HCT116 (cell line): Measurements from ENCODE around the gene KCNE1.
"Not testable (repeated sequence)": the region's sequence is repeated elsewhere in the genome, so short reads cannot be mapped to it uniquely, and the experiment has no call there.

ENCODE experiments used
- CEBPB ChIP-seq: IDR thresholded peaks from 2 replicates; pipeline ENCODE4 v1.6.1; 2012; ENCODE audit warnings: low read depth
- CTCF ChIP-seq, 3 experiments: fragments of 200-600 bp in 1 of 3; sonication (generic) in 1 of 3; IDR thresholded peaks in 2 of 3; conservative IDR thresholded peaks in 1 of 3; 2 replicates each; pipeline ENCODE4 v1.5.1; 2012 to 2017; ENCODE audit warnings: low read depth in 2 of 3, low read length in 2 of 3, antibody characterized with exemption in 1 of 3, borderline replicate concordance in 1 of 3, control low read depth in 1 of 3, mild to moderate bottlenecking in 1 of 3, mixed read lengths in 1 of 3, mixed run types in 1 of 3, moderate library complexity in 1 of 3; ENCODE audit not compliant: insufficient read depth in 1 of 3
- ELF1 ChIP-seq: IDR thresholded peaks from 2 replicates; pipeline ENCODE4 v1.6.1; 2012; ENCODE audit warnings: low read depth, borderline replicate concordance
- EZH2phosphoT487 ChIP-seq: fragments of 200-600 bp; IDR thresholded peaks from 2 replicates; pipeline ENCODE4 v1.6.1; 2018; ENCODE audit warnings: antibody characterized with exemption, borderline replicate concordance
- POLR2A ChIP-seq: IDR thresholded peaks from 2 replicates; pipeline ENCODE4 v1.7.0; 2011; ENCODE audit warnings: borderline replicate concordance; ENCODE audit not compliant: insufficient read depth, insufficient read length; ENCODE audit errors: extremely low read depth
- RAD21 ChIP-seq: IDR thresholded peaks from 2 replicates; pipeline ENCODE4 v1.6.1; 2012; ENCODE audit warnings: low read depth, mild to moderate bottlenecking
- SIN3A ChIP-seq: IDR thresholded peaks from 2 replicates; pipeline ENCODE4 v1.6.1; 2012; ENCODE audit warnings: low read depth
- SRF ChIP-seq: IDR thresholded peaks from 2 replicates; pipeline ENCODE4 v1.6.1; 2012; ENCODE audit warnings: low read depth
- TCF7L2 ChIP-seq: IDR thresholded peaks from 2 replicates; pipeline ENCODE4 v1.7.0; 2011; ENCODE audit warnings: borderline replicate concordance, inconsistent platforms; ENCODE audit not compliant: insufficient read depth, insufficient read length; ENCODE audit errors: extremely low read depth

DNA sequence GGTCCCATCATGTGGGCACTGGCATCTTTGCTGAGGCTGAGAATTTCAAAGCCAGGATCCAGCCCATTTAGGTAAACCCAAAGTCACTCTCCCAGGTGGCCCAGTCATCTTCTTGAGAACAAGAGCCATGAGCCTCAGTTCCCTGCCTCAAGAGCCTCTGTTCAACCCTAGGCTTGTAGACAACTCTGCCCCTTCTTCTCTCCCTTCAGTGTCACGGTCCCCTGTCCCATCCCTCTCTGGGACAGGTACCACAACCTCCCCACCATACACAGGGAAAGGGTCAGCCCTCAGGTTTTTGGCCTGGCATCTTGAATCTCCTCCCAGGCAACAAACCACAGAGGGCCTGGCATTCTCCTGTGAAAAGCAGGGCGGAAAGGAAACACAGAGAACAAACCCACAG is 106.3 kb downstream of the KCNE1 start:
- not testable (repeated sequence) for TF ChIP-seq TCF7L2; SIN3A; CTCF (IDR thresholded peaks at IDR 0.05 in 2 of 3, conservative IDR thresholded peaks at IDR 0.05 in 1 of 3; ENCODE audit: borderline replicate concordance in 1 of 3, insufficient read depth in 1 of 3, low read depth in 2 of 3, low read length in 2 of 3); SRF; CEBPB; RAD21; POLR2A; EZH2phosphoT487; ELF1
